ENCODE measurements around the gene TBC1D22B.

DNA sequence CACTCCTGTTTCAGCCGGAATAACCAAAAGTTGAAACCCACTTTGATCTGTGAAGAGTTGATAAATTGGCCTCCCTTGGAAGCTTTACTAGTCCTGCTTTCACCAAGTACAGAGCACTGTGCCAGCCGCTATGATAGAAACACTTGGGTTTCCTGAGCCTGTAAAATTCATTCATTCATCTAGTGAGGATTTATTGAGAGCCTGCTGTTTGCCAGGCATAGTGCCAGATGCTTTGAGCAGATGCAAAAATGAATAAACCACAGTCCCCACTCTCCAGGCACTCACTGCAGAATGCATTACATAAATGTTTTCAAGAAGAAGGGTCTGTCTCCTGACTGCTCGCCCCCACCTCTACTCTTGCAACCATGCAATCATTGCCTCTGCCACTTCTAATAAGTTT, 25.7 kb downstream of the TBC1D22B start:
- TF ChIP-seq, protein P1, sequence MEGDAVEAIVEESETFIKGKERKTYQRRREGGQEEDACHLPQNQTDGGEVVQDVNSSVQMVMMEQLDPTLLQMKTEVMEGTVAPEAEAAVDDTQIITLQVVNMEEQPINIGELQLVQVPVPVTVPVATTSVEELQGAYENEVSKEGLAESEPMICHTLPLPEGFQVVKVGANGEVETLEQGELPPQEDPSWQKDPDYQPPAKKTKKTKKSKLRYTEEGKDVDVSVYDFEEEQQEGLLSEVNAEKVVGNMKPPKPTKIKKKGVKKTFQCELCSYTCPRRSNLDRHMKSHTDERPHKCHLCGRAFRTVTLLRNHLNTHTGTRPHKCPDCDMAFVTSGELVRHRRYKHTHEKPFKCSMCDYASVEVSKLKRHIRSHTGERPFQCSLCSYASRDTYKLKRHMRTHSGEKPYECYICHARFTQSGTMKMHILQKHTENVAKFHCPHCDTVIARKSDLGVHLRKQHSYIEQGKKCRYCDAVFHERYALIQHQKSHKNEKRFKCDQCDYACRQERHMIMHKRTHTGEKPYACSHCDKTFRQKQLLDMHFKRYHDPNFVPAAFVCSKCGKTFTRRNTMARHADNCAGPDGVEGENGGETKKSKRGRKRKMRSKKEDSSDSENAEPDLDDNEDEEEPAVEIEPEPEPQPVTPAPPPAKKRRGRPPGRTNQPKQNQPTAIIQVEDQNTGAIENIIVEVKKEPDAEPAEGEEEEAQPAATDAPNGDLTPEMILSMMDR (IDR thresholded peaks at IDR 0.05), result no peak
- TF ChIP-seq POLR2AphosphoS5 (IDR thresholded peaks at IDR 0.05), result no peak
